ENCODE results near the gene PTAR1. TPM values are rescaled to one million over a fixed set of nuclear protein-coding genes. Genes with fewer than 3 reads are reported as not detected.

Gene PTAR1
- total RNA-seq, 1 donor from 2014 or later: 46.4 TPM

DNA sequence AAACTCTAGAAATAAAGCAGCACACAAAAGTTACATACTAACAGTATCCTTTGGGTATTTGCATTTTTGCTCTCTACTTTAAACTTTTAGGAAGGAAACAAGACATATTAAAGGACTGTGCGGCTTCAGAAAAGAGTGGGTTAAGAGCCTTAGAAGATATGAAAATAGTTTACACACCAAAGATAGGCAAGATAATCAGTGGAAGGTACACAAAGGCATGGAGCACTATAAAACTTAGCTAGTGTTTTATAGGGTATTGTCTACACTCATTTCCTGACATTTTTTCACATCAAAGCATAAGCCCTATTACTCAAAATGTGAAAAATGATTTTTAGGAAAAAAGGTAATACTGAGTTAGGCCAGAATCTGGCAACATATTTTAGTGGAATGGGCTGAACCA lies 44.0 kb downstream of the PTAR1 start:
- Histone ChIP-seq H3K4me1 (no peaks in the 10 kb centered on the region), H3K36me3 (peaks cover 40% of the 10 kb centered on the region), H3K27me3 (ENCODE audit: low read depth) (no peaks in the 10 kb centered on the region), H3K9me3 (no peaks in the 10 kb centered on the region), H3K27ac (no peak overlapping the region), H3K4me3 (no peak overlapping the region)
- DNase-seq (no peak), ATAC-seq (no peak)
- intact Hi-C loops (cut with DNase I): no loop called here
- TF ChIP-seq, protein P1, sequence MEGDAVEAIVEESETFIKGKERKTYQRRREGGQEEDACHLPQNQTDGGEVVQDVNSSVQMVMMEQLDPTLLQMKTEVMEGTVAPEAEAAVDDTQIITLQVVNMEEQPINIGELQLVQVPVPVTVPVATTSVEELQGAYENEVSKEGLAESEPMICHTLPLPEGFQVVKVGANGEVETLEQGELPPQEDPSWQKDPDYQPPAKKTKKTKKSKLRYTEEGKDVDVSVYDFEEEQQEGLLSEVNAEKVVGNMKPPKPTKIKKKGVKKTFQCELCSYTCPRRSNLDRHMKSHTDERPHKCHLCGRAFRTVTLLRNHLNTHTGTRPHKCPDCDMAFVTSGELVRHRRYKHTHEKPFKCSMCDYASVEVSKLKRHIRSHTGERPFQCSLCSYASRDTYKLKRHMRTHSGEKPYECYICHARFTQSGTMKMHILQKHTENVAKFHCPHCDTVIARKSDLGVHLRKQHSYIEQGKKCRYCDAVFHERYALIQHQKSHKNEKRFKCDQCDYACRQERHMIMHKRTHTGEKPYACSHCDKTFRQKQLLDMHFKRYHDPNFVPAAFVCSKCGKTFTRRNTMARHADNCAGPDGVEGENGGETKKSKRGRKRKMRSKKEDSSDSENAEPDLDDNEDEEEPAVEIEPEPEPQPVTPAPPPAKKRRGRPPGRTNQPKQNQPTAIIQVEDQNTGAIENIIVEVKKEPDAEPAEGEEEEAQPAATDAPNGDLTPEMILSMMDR (IDR thresholded peaks at IDR 0.05): no peak

DNA sequence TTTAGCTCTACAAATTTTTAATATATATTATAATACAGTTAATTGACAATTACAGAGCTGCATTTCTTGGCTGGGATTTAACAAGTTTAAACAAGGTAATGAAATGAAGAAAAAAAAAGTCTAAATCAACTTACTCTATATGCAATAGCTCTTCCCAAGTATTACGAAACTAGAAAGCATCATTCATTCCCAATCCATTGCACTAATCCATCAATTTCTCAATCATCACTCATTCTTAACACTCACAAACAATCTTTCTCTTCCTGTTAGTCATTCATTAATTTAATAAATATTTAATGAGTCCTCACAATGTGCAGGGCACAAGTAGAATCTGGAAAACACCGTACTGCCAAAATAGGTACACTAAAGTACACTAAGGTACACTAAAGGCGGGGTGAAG lies 44.7 kb downstream of the PTAR1 start:
- H3K4me1 ChIP-seq: no peaks in the 10 kb centered on the region
- H3K36me3 ChIP-seq: peaks cover 40% of the 10 kb centered on the region
- intact Hi-C loops (cut with DNase I): no loop called here
- DNase-seq (no peak), ATAC-seq (no peak)
- H3K27me3 ChIP-seq (ENCODE audit: low read depth): no peaks in the 10 kb centered on the region
- no peaks in the 10 kb centered on the region for H3K9me3 ChIP-seq
- H3K27ac ChIP-seq: no peak overlapping the region
- TF ChIP-seq, protein P1 (IDR thresholded peaks at IDR 0.05): no peak
- H3K4me3 ChIP-seq: no peak overlapping the region

DNA sequence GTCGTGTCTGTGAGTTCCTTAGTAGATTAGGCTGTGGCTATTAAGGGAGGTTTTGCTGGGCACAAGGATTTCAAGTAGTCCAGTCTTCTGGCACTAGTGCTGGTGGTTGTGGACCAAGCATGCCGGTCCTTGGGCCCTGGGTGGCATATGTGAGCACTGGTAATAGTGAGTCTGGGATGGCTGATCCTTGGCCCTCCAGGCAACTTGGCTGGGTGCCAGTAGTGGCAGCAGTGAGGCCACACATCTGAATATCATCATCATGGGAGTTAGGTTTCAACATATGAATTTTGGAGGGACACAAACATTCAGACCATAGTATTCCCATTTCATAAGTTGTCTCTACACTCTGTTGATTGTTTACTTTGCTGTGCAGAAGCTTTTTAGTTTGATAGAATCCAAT lies 62.3 kb downstream of the PTAR1 start:
- Histone ChIP-seq H3K4me1 (no peaks in the 10 kb centered on the region), H3K9me3 (peaks cover 30% of the 10 kb centered on the region), H3K4me3 (no peak overlapping the region), H3K27ac (no peak overlapping the region), H3K36me3 (no peaks in the 10 kb centered on the region), H3K27me3 (ENCODE audit: low read depth) (no peaks in the 10 kb centered on the region)
- no peak for DNase-seq
- intact Hi-C loops (cut with DNase I): no loop called here
- ATAC-seq: no peak
- TF ChIP-seq, protein P1 (IDR thresholded peaks at IDR 0.05): no peak

DNA sequence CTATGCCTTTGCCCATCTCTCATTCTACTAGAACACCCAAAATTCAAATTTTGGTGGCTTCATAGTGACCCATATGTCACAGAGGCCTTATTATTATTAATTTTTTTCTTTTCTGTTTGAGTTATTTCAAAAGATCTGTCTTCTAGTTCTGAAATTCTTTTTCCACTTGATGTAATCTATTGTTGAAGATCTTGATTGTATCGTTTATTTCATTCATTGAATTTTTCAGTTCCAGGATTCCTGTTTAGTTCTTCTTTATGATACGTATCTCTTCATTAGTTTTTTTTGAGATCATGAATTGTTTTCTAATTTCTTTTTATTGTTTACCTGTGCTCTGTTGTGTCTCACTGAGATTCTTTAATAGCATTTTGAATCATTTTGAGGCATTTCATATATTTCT lies 63.0 kb downstream of the PTAR1 start:
- TF ChIP-seq, protein P1 (IDR thresholded peaks at IDR 0.05): no peak
- Histone ChIP-seq H3K27ac (no peak overlapping the region), H3K36me3 (no peaks in the 10 kb centered on the region), H3K27me3 (ENCODE audit: low read depth) (no peaks in the 10 kb centered on the region), H3K9me3 (peaks cover 23% of the 10 kb centered on the region), H3K4me3 (no peak overlapping the region), H3K4me1 (no peaks in the 10 kb centered on the region)
- ATAC-seq (no peak), DNase-seq (no peak)
- intact Hi-C loops (cut with DNase I): no loop called here

DNA sequence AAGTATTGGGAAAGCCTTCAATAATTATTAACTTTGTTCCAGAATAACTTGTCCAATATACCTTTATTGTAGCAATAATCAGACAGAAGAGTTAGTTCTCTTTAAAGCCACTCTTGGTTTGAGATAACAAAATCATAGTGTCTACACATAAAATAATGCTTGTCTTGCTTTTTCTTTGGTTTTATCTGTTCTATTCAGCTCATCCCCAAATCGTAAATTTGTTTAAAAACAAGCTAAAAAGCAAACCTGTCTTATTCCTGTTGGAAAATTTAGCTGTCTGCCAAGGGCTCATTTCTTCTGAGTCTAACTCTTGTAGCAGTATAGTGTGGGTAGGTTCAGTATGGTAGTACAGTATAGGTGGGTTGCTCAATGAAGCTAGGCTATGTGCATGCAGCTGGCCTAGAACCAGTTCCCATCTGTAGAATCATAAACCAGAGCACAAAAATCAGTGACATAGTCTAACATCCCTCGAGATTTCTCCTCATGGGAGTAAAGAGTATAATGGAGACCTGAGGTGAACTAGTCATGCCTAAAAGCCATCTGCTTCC lies 69.7 kb downstream of the PTAR1 start:
- DNase-seq: no peak
- H3K27ac ChIP-seq: no peak overlapping the region
- TF ChIP-seq, protein P1 (IDR thresholded peaks at IDR 0.05): no peak

DNA sequence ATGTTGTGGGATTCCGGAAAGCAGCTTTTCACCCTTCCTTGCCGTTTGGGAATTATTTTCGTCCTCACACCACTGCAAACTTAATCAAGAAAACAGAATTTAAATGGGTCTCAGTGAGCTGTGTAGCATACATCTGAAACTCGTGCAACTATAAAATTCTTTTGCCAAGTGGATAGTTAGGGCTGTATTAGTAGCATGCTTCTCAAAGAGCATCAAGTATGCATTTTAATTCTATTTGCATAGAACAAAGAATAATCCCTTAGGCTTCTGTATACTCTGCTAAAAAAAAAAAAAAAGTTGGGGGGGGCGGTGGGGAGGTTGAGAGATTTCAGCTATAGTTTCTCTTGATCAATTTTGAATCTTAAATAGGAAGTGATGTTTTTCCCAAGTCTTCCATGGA lies 75.9 kb downstream of the PTAR1 start:
- no peak for ATAC-seq
- Histone ChIP-seq H3K36me3 (no peaks in the 10 kb centered on the region), H3K4me1 (no peaks in the 10 kb centered on the region), H3K27ac (no peak overlapping the region), H3K27me3 (ENCODE audit: low read depth) (no peaks in the 10 kb centered on the region), H3K9me3 (no peaks in the 10 kb centered on the region), H3K4me3 (no peak overlapping the region)
- intact Hi-C loops (cut with DNase I): no loop called here
- no peak for DNase-seq
- TF ChIP-seq, protein P1 (IDR thresholded peaks at IDR 0.05): no peak

More for the DNA sequence above, 69.7 kb downstream of the PTAR1 start:
- no peak overlapping the region for H3K4me3 ChIP-seq
- intact Hi-C loops (cut with DNase I): no loop called here
- no peaks in the 10 kb centered on the region for H3K4me1 ChIP-seq
- no peaks in the 10 kb centered on the region for H3K9me3 ChIP-seq
- H3K27me3 ChIP-seq (ENCODE audit: low read depth): no peaks in the 10 kb centered on the region
- no peak for ATAC-seq
- no peaks in the 10 kb centered on the region for H3K36me3 ChIP-seq
